Activated naive CD4-positive, alpha-beta T cell treated with anti-CD3 and anti-CD28 coated beads, Interleukin-2, amount 10 ng/mL, durations not matched to agents 7 days and 5 days (primary cell): ENCODE measurements around the gene SRPK2.

Source experiments
- CTCF ChIA-PET: fragments of 350-600 bp; sonication (Branson Sonifier 250); formaldehyde crosslinking; loops from one replicate; lab custom pipeline; 2021; ENCODE audit warnings: antibody characterized with exemption; lab: Charles Lee
- DNase-seq: peaks from one replicate; pipeline ENCODE4 v3.0.0-alpha.2; 2020
- H3K27ac Mint-ChIP-seq: one replicate; pipeline ENCODE4 v1.8.0; 2021; ENCODE audit warnings: mild to moderate bottlenecking, moderate library complexity, mixed read lengths
- H3K27me3 Mint-ChIP-seq: one replicate; pipeline ENCODE4 v1.8.0; 2021; ENCODE audit warnings: mild to moderate bottlenecking, mixed read lengths
- H3K36me3 Mint-ChIP-seq: one replicate; pipeline ENCODE4 v1.8.0; 2021; ENCODE audit warnings: mixed read lengths
- H3K4me1 Mint-ChIP-seq: one replicate; pipeline ENCODE4 v1.8.0; 2021; ENCODE audit warnings: mixed read lengths
- H3K4me3 Mint-ChIP-seq: one replicate; pipeline ENCODE4 v1.8.0; 2021; ENCODE audit warnings: mild to moderate bottlenecking, moderate library complexity, mixed read lengths
- H3K9me3 Mint-ChIP-seq: one replicate; pipeline ENCODE4 v1.8.0; 2021; ENCODE audit warnings: mixed read lengths

Gene SRPK2

GRCh38 chr7:105132835-105133234 lies 255.9 kb downstream of the SRPK2 start:
- Mint-ChIP-seq H3K4me1 (no peaks in the 10 kb centered on the region), H3K27ac (no peak overlapping the region), H3K9me3 (no peaks in the 10 kb centered on the region), H3K27me3 (no peaks in the 10 kb centered on the region), H3K4me3 (no peak overlapping the region), H3K36me3 (peaks cover 11% of the 10 kb centered on the region)
- CTCF ChIA-PET = no interaction called here
- no peak for DNase-seq

GRCh38 chr7:105132335-105132734 lies 256.4 kb downstream of the SRPK2 start:
- CTCF ChIA-PET = interaction anchor here (1.4 kb wide), 1 partner anchor 457 kb away, joined by 3 read pairs; no protein-coding TSS in a partner anchor
- Mint-ChIP-seq H3K36me3 (peaks cover 8% of the 10 kb centered on the region), H3K4me3 (no peak overlapping the region), H3K9me3 (no peaks in the 10 kb centered on the region), H3K27me3 (no peaks in the 10 kb centered on the region), H3K27ac (no peak overlapping the region), H3K4me1 (peaks cover 1% of the 10 kb centered on the region)
- no peak for DNase-seq

- H3K36me3 Mint-ChIP-seq = peaks cover 9% of the 10 kb centered on the region
- DNase-seq = no peak
- CTCF ChIA-PET = interaction anchor here (1.4 kb wide), 1 partner anchor 457 kb away, joined by 3 read pairs; no protein-coding TSS in a partner anchor
- no peaks in the 10 kb centered on the region for H3K27me3 Mint-ChIP-seq
- no peaks in the 10 kb centered on the region for H3K9me3 Mint-ChIP-seq
- peaks cover 6% of the 10 kb centered on the region for H3K4me1 Mint-ChIP-seq
- H3K4me3 Mint-ChIP-seq = no peak overlapping the region
- no peak overlapping the region for H3K27ac Mint-ChIP-seq
These were observed 256.8 kb downstream of the SRPK2 start for GRCh38 chr7:105131890-105132289.

GRCh38 chr7:105131033-105131656 lies 257.6 kb downstream of the SRPK2 start:
- H3K27ac Mint-ChIP-seq = no peak overlapping the region
- peaks cover 8% of the 10 kb centered on the region for H3K36me3 Mint-ChIP-seq
- no peaks in the 10 kb centered on the region for H3K27me3 Mint-ChIP-seq
- H3K9me3 Mint-ChIP-seq = no peaks in the 10 kb centered on the region
- CTCF ChIA-PET = interaction anchor here (0.7 to 1.4 kb wide), 2 partner anchors 26 to 458 kb away, joined by 3 read pairs; no protein-coding TSS in a partner anchor
- DNase-seq = no peak
- no peak overlapping the region for H3K4me3 Mint-ChIP-seq
- H3K4me1 Mint-ChIP-seq = peaks cover 7% of the 10 kb centered on the region

- no peak overlapping the region for H3K27ac Mint-ChIP-seq
- peaks cover 7% of the 10 kb centered on the region for H3K4me1 Mint-ChIP-seq
- CTCF ChIA-PET = interaction anchor here (0.7 to 1.4 kb wide), 3 partner anchors 27 to 459 kb away, joined by 3 read pairs; no protein-coding TSS in a partner anchor
- H3K9me3 Mint-ChIP-seq = no peaks in the 10 kb centered on the region
- no peak for DNase-seq
- no peaks in the 10 kb centered on the region for H3K27me3 Mint-ChIP-seq
- peaks cover 12% of the 10 kb centered on the region for H3K36me3 Mint-ChIP-seq
- H3K4me3 Mint-ChIP-seq = no peak overlapping the region
These were observed 258.1 kb downstream of the SRPK2 start for GRCh38 chr7:105130580-105130979.

- CTCF ChIA-PET = interaction anchor here (0.7 to 1.0 kb wide), 2 partner anchors 27 to 149 kb away, joined by 3 read pairs; no protein-coding TSS in a partner anchor
- no peak for DNase-seq
- Mint-ChIP-seq H3K9me3 (no peaks in the 10 kb centered on the region), H3K4me1 (peaks cover 7% of the 10 kb centered on the region), H3K36me3 (peaks cover 12% of the 10 kb centered on the region), H3K27ac (no peak overlapping the region), H3K27me3 (no peaks in the 10 kb centered on the region), H3K4me3 (no peak overlapping the region)
These were observed 258.7 kb downstream of the SRPK2 start for GRCh38 chr7:105130048-105130447.

GRCh38 chr7:105127179-105127578 lies 261.5 kb downstream of the SRPK2 start:
- no peak for DNase-seq
- no peak overlapping the region for H3K27ac Mint-ChIP-seq

GRCh38 chr7:105126436-105126975 lies 262.2 kb downstream of the SRPK2 start:
- Mint-ChIP-seq H3K27me3 (no peaks in the 10 kb centered on the region), H3K27ac (no peak overlapping the region), H3K9me3 (no peaks in the 10 kb centered on the region), H3K4me3 (no peak overlapping the region), H3K36me3 (peaks cover 11% of the 10 kb centered on the region), H3K4me1 (peaks cover 7% of the 10 kb centered on the region)
- DNase-seq = no peak
- CTCF ChIA-PET = interaction anchor here (1.5 kb wide), 2 partner anchors 145 to 209 kb away, joined by 3 to 4 read pairs; no protein-coding TSS in a partner anchor

More at GRCh38 chr7:105127179-105127578, 261.5 kb downstream of the SRPK2 start:
- Mint-ChIP-seq H3K4me1 (peaks cover 7% of the 10 kb centered on the region), H3K27me3 (no peaks in the 10 kb centered on the region), H3K36me3 (peaks cover 15% of the 10 kb centered on the region), H3K9me3 (no peaks in the 10 kb centered on the region), H3K4me3 (no peak overlapping the region)
- CTCF ChIA-PET = no interaction called here

- Mint-ChIP-seq H3K36me3 (peaks cover 11% of the 10 kb centered on the region), H3K27ac (no peak overlapping the region), H3K4me3 (no peak overlapping the region), H3K4me1 (peaks cover 7% of the 10 kb centered on the region), H3K27me3 (no peaks in the 10 kb centered on the region), H3K9me3 (no peaks in the 10 kb centered on the region)
- no peak for DNase-seq
- CTCF ChIA-PET = interaction anchor here (1.5 kb wide), 2 partner anchors 145 to 209 kb away, joined by 3 to 4 read pairs; no protein-coding TSS in a partner anchor
These were observed 263.0 kb downstream of the SRPK2 start for GRCh38 chr7:105125745-105126144.

GRCh38 chr7:105122619-105123018 lies 266.1 kb downstream of the SRPK2 start:
- DNase-seq = no peak
- Mint-ChIP-seq H3K27me3 (no peaks in the 10 kb centered on the region), H3K4me3 (no peak overlapping the region), H3K27ac (no peak overlapping the region), H3K4me1 (peaks cover 7% of the 10 kb centered on the region), H3K36me3 (peaks cover 11% of the 10 kb centered on the region), H3K9me3 (no peaks in the 10 kb centered on the region)
- CTCF ChIA-PET = interaction anchor here (0.7 kb wide), 1 partner anchor 141 kb away, joined by 3 read pairs; no protein-coding TSS in a partner anchor

GRCh38 chr7:105118612-105119600 lies 269.8 kb downstream of the SRPK2 start:
- peak overlapping the region; percentile 56 for H3K27ac Mint-ChIP-seq
- CTCF ChIA-PET = no interaction called here
- peaks cover 31% of the 10 kb centered on the region for H3K36me3 Mint-ChIP-seq
- DNase-seq = no peak
- no peak overlapping the region for H3K4me3 Mint-ChIP-seq
- H3K9me3 Mint-ChIP-seq = peaks cover 6% of the 10 kb centered on the region
- H3K4me1 Mint-ChIP-seq = no peaks in the 10 kb centered on the region
- H3K27me3 Mint-ChIP-seq = no peaks in the 10 kb centered on the region

GRCh38 chr7:105112440-105113418 lies 276.0 kb downstream of the SRPK2 start:
- Mint-ChIP-seq H3K4me1 (peaks cover 2% of the 10 kb centered on the region), H3K36me3 (peaks cover 67% of the 10 kb centered on the region), H3K9me3 (peaks cover 6% of the 10 kb centered on the region), H3K4me3 (no peak overlapping the region), H3K27ac (peak overlapping the region; percentile 75), H3K27me3 (no peaks in the 10 kb centered on the region)
- no peak for DNase-seq
- CTCF ChIA-PET = interaction anchor here (0.8 to 1.9 kb wide), 2 partner anchors 129 to 131 kb away, joined by 3 to 5 read pairs; no protein-coding TSS in a partner anchor

- Mint-ChIP-seq H3K27ac (no peak overlapping the region), H3K4me3 (no peak overlapping the region), H3K36me3 (peaks cover 64% of the 10 kb centered on the region), H3K9me3 (no peaks in the 10 kb centered on the region), H3K4me1 (no peaks in the 10 kb centered on the region), H3K27me3 (no peaks in the 10 kb centered on the region)
- CTCF ChIA-PET = no interaction called here
- DNase-seq = no peak
These were observed 281.3 kb downstream of the SRPK2 start for GRCh38 chr7:105107458-105107857.
